HG02938 (cell line): Measurements from ENCODE around the gene SDK1.
"Not testable (repeated sequence)": the region's sequence is repeated elsewhere in the genome, so short reads cannot be mapped to it uniquely, and the experiment has no call there.

Experiments used
- ATAC-seq: cut with Tn5 transposase; IDR thresholded peaks from one replicate; pipeline ENCODE4 v1.9.1; 2021; ENCODE audit warnings: mild to moderate bottlenecking, moderate library complexity; ENCODE audit not compliant: unreplicated experiment

The SDK1 gene

DNA sequence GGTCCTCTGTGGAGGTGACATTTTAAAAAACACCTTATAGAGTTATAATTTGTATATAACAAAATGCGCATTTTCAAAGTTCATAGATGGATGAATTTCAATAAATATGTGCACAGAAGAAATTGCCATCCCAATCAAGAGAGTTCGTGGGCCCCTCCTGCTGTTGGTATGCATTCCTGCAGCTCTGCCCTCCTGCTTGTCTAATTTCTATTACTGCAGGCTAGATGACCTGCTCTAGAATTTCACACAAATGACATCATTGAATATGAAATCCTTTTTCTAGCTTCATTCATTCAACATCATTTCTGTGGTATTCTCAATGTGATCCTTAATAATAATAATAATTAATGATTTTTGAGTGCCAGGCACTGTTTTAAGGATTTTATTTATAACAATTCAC lies 348.2 kb downstream of the SDK1 start:
- ATAC-seq, result no peak

GRCh38 chr7:3649678-3650440 lies 348.8 kb downstream of the SDK1 start:
- ATAC-seq, result no peak

DNA sequence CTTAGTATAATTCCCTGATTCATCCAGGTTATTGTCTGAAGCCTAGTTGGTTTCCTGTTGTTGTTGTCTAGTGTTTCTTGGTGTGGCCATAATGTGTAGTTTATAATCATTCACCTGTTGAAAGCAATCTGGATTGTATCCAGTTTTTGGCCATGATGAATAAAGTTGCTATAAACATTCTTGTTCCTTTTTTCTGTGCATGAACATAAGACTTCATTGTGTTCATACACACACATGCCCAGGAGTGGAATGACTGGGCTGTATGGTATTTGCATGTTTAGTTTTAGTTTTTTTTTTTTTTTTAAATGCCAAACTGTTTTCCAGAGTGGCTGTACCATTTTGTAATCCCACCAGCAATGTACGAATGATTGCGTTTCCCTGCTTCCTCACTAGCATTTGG lies 349.8 kb downstream of the SDK1 start:
- no peak for ATAC-seq

- ATAC-seq, result no peak
Measured at GRCh38 chr7:3655635-3656034, 354.6 kb downstream of the SDK1 start.

GRCh38 chr7:3657206-3657605 lies 356.2 kb downstream of the SDK1 start:
- ATAC-seq, result no peak

GRCh38 chr7:3668743-3669142 lies 367.7 kb downstream of the SDK1 start:
- no peak for ATAC-seq

- no peak for ATAC-seq
Measured at GRCh38 chr7:3670898-3671297, 369.8 kb downstream of the SDK1 start.

- ATAC-seq, result no peak
Measured at GRCh38 chr7:3673524-3673923, 372.5 kb downstream of the SDK1 start.

GRCh38 chr7:3678314-3678810 lies 377.3 kb downstream of the SDK1 start:
- ATAC-seq, result no peak

DNA sequence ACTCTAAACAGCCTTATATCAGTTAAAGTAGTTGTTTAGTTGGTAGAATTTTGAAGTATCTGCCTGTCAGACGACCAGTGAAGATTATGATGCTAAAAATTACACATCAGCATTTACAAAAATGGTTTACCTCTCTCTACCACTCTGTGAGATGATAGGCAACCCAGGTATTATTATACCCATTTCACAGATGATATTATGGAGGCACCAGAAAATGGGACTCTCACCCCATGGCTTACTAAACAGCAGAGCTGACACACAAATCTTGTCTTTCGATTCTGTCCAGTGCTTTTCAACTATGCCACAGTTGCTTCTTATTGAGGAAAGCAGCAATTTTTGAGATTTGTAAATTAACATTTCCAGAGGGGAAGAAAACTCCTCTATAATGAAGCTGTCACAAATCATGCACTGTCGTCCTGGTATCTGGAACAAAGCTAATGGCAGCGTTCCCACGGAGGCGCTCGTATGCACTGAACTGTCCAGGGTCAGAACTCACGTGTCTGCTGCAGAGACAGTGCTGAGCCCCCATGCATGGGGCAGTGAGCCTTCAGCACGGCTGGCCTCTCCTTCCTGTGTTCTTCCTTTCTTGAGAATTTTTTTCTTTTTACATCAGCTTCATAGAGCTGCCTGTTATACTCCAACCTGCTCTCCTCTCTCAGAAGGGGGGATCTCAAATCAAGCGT lies 381.1 kb downstream of the SDK1 start:
- no peak for ATAC-seq

GRCh38 chr7:3683546-3684539 lies 382.8 kb downstream of the SDK1 start:
- ATAC-seq, result no peak

- no peak for ATAC-seq
Measured at GRCh38 chr7:3688071-3688470, 387.0 kb downstream of the SDK1 start.

DNA sequence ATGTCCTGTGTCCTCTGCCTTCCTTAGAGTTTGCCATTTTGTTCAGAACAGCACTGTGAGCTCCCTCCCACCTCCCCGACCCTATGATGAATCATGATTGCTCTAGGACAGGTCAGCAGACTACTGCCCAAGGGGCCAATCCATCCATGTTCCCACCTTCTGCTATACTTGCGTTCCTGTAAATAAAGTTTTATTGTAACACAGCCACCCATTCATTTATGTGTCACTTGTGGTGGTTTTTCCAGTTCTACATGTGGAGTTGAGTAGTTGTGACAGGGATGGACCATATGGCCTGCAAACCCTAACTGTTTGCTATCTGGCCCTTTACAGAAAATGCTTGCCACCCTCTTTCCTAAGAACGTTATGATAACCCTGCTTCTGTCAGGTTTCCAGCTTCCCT lies 387.8 kb downstream of the SDK1 start:
- no peak for ATAC-seq

DNA sequence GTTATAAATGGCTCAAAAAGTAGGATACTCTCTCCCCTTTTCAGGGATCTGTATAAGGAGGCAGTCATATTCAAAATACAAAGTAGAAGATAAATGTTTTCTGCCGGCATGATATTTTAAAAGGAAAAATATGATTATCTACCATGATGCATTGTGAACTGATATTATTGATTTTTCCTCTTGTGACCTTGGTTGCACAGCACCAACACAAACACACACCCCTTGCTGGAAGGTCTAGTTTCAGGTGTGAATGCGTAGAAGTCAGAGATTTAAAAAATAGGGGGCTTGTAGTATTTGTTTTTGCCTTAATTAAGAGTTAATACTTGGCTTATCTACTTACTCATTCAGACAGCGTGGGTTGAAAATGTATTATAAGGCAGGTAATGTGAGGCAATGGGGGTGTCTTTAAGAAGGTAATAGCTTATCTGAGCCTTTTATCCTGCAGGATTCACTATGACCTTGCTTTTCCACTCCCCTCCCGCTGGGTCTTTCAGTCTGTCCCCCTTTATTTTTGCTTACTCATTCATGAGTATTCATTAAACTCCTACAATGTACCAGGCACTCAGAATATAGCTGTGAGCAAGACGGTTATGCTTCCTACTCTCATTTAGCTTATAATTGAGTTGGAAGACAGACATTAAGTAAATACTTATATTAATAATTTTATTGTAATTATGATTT lies 390.6 kb downstream of the SDK1 start:
- no peak for ATAC-seq

- ATAC-seq, result no peak
Measured at GRCh38 chr7:3695602-3696001, 394.6 kb downstream of the SDK1 start.

DNA sequence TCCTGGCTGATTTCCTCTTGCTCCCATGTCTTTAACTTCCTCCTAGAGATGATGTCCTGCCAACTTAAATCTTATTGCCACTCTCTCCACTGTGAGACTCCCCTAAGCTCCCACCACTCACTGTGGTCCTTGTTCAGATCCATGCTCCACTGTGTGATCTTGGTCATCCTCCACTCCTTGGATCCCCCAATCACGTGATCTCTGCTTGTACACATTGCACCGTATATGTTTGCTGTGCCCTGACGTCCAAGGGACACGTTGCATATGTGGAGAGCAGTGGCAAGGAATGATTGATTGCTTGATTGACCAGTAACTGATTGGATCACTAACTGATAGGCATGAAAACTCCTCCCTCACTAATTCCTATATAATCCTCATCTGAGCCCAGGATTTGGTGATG lies 395.1 kb downstream of the SDK1 start:
- ATAC-seq, result no peak

DNA sequence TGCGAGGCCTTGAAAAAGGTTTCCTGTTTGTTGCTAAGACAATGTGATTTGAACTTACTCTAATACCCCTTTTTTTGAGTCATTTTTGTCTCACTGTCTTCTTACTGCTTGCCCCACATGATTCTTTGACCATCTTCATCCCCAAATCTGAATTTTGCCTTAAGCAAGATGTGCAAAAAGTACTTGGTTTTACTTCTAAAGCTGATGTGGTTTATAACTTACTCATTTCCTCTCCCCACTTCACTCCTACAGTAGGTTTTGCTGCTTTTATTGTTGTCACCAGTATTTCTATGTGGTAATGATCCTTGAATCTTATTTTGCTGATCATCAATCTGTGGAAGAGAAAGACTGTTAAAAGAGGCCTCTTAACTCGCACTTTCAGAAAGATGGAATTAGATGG lies 396.4 kb downstream of the SDK1 start:
- ATAC-seq, result no peak

- no peak for ATAC-seq
Measured at GRCh38 chr7:3705258-3705657, 404.2 kb downstream of the SDK1 start.

- not testable (repeated sequence) for ATAC-seq
Measured at GRCh38 chr7:3706091-3706490, 405.0 kb downstream of the SDK1 start.

- ATAC-seq, result no peak
Measured at GRCh38 chr7:3710122-3710521, 409.1 kb downstream of the SDK1 start.

GRCh38 chr7:3710531-3710930 lies 409.5 kb downstream of the SDK1 start:
- no peak for ATAC-seq
